Hypothalamus (tissue), 51 donors: Measurements from ENCODE around the gene ZBP1.

ENCODE experiments used
- DNase-seq, 51 donors: peaks; one replicate each; lab custom pipeline; 2025; lab: John Stamatoyannopoulos, UW

ZBP1 gene

DNA sequence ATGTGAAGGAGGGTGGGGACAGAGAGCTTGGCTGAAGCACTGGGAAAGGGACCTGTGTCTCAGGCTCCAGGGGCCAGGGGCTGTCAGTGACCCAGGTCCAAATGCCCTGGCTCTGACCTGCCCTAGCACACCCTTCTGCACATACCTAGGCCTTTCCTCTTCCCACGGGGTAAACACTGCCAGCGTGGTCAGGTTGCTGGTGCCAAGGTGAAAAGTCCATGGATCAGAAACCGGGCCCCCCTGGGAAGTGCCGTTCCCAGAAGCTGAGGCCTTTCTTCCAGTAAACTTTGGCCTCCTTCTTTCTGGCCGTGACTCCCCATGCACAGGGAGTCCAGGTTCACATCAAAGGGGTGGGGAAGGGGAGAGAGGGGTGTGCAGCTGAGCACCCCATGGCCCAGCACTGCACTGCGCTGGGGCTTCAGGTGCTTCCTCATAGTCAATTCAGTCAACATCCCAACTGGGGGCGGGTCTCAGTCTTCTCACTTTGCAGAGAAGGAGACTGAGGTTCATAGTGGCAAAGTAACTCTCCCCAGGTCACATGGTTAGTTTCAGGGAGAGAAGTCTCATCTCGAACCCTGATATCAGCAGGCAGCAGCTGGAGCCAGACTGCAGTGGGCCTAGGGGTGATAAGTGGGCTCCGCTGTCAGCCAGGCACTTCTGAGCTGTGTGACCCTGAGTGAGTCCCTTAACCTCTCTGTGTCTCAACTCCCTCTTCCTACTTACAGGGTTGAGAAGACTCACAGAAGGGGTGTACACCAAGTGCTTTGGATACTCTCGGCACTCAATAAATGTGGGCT is 42.3 kb downstream of the ZBP1 start:
- no peak for DNase-seq

DNA sequence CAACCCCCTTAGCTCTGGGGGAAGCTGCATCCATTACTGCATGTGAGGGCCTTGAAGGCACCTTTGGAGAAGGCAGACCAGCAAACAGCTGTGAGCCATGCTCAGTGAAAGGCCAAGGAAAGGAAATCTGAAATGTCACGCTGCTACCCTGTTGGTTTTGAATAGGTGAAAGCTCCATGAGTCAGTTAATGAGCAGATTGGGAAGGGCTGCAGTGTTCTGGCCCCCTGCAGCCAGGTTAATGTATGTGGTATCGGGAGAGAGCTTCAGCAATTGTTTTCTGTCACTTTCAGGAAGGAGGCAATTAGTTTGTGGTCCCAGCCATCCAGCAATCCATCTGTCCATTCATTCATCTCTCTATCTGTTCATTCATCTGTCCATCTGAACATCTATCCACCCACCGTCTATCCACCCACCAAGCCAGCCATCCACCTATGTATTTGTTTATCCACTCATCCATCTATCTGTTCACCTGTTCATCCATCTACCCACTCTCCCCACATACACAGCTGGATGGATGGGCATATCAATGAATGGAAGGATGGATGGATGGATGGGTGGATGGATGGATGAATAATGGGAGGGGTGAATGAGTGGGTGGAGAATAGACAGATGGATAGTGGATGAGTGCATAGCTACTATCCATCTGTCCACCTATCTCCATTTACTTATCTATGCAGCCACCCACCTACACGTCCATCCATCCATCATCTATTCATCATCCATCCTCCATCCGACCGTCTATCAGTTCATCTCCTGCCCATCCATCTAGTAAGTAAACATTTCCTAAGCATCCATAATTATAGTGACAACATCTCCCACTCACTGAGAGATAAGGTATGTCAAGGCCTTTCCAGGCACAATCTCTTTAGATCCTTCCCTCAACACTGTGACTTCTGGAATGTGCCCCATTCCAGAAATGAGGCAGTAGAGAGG is 43.3 kb downstream of the ZBP1 start:
- no peak for DNase-seq

DNA sequence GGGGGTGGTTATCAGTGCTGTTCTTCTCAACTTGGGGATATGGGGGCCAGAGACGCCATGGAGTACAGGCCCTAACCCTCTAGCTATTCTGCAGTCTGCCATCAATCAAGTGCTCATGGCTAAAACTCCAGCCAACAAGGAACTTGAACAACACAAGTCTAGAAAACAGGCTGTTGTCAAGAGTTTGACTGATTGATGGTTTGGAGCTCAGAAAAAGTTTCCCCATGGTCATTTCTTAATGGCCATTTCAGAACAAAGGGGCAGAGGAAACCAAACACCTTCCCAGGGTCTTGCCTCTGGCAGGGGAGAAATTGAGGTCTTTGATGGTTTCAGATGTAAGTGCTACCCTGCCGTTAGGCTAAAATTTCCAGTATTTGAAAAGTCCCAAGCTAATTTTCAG is 44.2 kb downstream of the ZBP1 start:
- DNase-seq, result no peak

DNA sequence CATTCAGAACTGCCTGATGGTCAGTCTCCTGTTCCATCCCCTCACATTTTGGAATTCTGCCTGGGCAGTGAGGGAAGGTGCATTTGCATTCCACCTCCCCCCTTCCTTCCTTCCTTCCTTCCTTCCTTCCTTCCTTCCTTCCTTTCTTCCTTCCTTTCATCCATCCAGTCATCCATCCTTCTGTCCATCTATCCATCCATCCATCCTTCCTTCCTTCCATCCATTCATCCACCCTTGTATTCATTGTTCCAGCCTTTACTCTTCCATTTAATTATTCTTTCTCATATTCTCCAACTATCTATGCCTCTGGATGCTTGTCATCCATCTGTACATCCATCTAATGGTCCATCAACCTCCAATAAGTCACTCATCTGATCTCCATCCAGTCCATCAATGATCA is 45.3 kb downstream of the ZBP1 start:
- DNase-seq, result no peak

DNA sequence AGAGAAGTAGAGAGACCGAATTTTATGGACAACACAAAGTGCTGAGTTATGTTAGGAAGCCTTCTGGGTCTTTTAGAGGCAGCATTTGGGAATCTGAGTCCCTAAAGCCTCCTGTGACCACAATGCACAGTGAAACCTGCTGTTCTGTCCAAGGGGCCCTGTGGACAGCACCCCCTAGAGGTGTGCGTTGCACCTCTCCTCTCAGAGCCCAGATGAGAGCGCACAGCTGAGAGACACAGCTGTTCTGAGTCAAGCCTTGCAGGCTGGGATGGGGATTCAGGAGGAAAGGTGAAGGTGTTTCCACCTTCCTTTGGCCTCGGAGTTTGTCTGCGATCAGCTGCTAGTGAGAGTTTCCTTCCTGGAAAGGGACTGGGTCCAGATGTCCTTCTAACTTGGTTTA is 46.3 kb downstream of the ZBP1 start:
- DNase-seq, result no peak

DNA sequence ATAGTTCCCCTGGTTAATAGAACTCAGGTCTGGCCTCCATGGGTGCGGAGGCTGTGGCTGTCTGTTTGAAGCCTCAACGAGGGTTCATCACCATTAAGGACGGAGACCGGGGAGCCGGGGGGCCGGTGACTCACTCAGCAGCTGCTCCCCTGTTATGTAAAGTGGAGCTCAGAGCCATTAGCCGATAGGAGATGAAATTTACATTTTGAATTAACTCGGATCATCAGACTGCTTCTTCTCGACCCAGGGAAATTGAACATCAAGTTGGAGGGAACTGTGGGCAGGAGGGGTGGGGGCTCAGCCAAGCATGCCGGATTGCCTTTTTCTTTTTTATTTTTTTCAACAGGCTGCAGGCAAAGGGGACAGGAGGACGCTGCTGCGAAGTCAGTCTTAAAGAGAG is 47.0 kb downstream of the ZBP1 start:
- no peak for DNase-seq

DNA sequence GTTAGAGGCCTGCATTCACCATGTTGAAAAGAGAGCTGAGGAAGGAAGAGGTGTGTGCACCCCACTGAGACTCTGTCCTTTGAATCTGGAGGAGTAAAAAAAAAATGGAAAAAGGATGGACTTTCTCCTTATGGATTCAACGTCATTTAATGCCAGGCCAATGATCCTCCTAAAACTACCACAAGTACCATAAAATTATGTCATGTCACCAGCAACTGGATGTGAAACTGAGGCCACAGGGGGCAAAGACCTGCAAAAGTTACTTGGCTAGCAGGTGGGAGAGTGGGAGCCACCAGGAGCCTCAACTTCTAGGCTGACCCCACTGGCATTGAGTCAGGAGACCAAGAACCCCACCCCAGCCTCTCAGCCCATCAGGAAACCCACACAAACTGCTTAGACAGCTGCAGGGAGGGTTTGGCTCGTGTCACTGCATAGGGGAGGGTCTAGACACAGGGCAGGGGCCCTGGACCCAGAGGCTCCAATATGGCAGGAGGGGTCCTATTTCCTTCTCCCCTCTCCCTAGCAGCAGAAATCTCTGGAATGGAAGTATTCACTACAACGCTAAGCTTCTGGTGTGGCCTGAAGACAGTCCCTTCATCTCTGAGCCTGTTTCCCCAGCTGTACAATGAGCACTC is 48.3 kb downstream of the ZBP1 start:
- no peak for DNase-seq

DNA sequence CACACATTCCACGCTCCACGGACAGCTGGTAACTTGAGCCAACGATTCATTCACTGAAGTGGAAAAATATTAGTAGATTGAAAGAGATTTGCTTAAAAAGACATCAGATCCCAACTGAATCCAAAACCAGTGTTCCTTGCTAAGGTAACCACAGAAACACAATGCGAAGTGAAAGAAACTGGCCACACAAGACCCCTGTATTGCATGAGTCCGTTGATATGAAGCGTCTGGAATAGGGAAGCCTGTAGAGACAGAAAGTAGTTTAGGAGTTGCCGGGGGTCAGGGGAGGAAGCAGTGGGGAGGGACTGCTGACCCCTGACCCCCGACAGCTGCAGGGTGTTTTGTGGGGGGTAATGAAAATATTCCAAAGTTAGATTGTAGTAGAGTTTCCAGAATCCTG is 49.3 kb downstream of the ZBP1 start:
- DNase-seq, result no peak

DNA sequence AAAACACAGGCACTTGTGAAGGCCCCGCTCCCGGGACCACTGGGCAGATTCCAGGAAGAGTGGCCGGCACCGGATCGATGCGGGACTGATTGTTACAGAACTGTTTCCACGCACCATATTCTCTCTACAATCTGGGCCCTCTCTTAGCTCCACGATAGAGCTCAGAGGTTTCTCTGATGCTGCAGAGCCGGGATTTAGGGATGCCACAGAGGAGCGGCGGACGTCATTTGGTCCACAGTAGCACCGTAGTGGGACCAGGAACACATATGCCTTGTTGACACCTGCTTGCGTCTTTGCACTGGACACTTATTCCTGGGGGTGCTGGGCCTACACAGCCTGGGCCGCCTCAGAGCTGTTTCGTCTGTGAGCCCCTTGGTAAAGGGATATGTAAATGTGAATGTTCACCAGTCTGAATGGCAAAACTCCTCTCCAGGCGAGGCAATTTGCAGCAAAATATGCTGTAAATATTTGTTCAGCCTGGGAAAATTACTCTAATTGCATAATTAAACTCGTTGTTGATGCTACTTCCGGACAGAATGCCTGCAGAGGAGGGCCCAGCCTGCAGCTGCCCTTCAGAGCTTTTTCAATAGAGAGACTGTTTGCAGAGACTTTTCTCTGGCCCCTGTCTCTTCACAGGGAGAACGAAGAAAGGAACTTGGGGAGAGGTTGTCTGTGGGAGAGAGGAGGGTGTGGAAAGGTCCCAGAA is 49.9 kb downstream of the ZBP1 start:
- DNase-seq, result peak in 1 of 51 donors; percentile 7

DNA sequence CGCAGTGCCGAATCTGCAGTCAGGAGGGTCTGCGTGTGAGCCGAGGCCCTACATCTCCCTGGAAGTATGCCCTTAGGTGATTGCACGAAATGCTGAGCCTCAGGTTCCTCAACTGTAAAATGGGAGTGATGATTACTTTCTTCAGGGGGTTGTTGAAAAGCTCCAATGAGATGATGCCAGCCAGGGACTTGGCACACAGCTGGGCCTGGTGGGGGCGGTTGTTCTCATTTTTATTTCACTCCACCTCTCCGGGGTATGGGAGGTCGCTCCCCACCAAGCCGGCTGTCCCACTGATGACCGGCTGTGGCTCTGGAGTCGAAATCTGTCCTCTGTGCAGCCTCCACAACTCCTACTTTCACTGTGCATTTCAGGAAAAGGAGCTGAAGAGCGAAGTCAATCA is 51.3 kb downstream of the ZBP1 start:
- no peak for DNase-seq

DNA sequence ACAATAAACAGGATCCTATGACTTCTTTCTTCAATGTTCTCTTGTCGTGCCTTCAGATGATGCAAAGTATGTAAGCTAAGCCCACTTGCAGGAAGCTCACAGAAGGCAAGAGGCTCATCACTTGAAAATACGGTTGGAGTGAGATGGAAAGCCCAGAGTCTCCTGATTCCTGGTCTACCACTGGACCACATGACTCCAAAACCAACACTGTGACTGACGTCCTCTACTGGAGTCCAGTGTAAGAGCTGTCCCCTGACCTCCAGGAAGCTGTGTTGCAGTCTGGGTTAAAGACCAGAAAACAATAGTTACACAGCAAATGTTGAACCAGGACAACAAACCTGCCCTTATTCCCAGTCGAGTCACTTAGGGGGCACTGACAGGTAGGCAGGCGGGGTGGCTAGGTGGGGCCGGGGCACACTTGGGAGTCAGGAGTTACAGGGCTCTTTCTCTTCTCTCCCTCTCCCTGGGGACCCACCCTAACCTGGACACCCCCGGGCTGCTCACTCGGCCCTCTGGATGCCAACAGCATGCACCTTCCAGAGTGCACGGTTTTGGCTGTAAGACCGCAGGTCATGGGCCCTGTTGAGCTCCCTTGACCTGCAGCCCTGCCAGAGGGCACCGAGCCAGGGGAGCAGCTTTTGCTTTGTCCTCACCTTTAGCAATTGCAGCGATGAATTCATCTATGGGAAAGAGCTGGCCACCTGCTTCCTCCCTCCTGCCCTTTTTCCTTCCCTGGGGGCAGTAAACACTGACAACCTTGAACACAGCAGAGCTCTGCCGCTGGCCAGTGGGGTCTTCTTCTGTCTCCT is 51.9 kb downstream of the ZBP1 start:
- DNase-seq, result no peak

DNA sequence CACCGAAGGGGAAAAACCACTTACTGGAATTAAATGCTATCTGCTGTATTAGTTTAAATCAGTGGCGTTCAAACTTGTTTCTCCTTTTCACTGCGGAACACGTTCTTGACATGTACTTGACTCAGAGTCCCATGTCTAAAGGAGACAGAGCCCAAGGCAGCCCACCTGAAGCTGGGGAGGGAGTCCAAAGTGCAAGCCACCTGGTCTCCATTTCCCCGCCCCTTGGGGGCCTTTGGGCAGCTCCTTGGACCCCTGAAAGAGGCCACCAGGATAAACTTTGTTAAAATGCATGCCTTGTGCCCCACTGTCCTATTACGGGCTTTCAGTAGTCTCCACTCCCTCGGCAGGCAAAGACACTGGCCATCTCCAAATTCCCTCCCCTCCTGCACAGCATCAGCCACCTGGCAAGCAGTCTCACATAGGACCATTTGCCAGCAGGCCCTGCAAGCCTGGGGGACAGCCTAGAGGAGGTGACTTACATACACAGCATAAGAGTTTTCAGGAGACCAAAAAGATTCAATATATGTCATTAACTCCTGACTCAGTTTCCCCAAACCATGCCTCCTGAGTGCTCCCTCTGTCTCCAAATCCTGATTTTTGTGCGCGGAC is 52.7 kb downstream of the ZBP1 start:
- no peak for DNase-seq

DNA sequence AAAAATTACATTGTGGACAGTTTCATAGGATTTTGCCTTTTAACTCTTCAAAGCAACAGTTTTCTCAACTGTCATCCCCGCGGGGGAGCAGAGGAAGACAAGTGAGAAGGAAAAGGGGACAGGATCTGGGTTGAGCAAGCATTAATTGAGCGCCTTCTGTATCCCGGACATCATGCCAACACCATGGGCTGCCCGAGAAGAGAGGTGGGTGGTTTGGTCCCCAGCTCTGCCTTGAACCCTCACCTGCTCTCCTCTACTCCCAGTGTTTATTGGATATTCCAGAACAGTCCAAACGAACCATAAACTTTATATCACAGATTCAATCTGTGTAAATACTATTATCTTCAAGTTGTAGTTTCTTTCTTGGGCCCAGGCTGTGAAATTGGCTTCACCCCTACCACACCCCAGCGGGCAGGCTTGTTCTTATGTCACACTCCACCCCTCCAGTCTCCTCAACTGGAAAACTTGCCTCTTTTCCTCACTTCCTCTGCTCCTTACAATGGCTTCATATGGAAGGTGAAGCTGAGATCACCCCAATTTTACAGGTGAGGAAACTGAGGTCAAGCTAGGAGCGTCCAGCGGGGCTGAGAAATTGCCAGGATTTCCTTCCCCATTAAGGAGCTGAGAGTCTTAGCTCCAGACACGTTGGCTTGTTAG is 53.3 kb downstream of the ZBP1 start:
- no peak for DNase-seq

DNA sequence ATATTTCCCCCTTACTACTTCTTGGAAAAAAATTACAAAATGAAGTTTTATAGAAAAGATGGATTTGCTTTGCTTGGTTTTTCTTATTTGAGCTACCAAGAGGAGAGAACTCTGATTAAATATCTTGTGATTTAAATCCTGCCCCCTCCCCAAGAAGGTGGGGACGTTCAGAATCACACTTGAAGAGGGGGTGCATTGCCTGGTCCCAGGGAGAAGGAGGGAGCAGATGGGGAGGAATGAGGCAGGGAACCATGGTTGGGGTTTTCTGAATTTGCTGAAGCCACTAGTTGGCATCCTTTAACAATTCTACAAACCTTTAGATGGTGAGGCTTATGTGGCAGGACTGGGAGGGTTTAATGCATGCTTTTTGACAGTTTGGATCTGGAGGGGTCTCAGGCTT is 53.8 kb downstream of the ZBP1 start:
- DNase-seq, result no peak

DNA sequence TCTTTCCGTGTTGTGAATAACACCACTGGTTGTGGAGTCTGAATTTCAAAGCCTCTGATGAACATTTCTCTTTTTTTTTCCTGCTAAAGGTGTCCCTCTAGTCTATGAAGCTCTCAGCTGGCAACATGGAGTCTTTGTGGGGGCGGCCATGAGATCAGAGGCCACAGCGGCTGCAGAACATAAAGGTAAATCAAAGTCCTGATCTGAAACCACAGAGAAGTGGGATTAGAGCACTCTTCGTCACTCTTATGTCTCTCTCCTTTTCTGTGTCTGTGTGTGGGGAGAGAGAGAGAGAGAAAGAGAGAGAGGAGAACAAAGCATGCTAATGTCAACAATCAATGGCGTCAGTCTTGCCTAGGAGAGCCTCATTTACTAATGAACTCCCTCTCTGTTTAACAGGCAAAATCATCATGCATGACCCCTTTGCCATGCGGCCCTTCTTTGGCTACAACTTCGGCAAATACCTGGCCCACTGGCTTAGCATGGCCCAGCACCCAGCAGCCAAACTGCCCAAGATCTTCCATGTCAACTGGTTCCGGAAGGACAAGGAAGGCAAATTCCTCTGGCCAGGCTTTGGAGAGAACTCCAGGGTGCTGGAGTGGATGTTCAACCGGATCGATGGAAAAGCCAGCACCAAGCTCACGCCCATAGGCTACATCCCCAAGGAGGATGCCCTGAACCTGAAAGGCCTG is 55.1 kb downstream of the ZBP1 start:
- no peak for DNase-seq

DNA sequence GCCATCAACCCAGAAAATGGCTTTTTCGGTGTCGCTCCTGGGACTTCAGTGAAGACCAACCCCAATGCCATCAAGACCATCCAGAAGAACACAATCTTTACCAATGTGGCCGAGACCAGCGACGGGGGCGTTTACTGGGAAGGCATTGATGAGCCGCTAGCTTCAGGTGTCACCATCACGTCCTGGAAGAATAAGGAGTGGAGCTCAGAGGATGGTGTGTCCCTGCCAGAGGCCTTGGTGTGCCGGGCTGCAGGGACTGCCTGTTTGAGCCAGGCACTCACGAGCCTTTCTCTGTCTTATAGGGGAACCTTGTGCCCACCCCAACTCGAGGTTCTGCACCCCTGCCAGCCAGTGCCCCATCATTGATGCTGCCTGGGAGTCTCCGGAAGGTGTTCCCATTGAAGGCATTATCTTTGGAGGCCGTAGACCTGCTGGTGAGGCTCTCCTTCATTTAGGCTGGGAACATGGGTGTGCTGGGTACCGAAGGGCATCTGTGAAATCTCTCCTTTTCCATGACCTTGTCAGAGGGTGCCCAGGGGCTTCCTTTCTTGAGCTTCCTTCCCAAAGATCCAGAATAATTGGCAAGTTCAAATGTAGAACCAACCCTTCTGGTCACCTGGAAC is 55.9 kb downstream of the ZBP1 start:
- no peak for DNase-seq

DNA sequence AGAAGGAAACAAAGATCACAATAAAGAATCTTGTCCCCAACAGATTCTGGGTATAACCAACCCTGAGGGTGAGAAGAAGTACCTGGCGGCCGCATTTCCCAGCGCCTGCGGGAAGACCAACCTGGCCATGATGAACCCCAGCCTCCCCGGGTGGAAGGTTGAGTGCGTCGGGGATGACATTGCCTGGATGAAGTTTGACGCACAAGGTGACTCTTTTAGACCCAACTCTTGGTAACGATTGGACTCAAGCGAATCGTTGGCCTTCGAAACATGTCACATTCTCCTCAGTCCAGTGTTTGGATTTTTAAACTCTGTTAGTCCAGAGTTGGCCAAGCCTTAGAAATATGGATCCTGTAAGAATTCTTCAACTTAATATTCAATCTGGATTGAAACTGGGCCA is 56.7 kb downstream of the ZBP1 start:
- DNase-seq, result no peak
